Breast epithelium (tissue), 4 donors: ENCODE data around the gene ZCCHC14. TPM values are rescaled to one million over a fixed set of nuclear protein-coding genes. Genes with fewer than 3 reads are reported as not detected.

Experiments
- DNase-seq, 2 donors: peaks; one replicate each; pipeline ENCODE4 v3.0.0-alpha.2; 2019; ENCODE audit warnings: low spot score in 2 of 2
- H3K27ac ChIP-seq, 2 donors: fragments of 200-600 bp; sonication (generic) in 1 of 2; one replicate each; pipeline ENCODE4 v1.5.1; 2016 to 2019; ENCODE audit warnings: mild to moderate bottlenecking in 1 of 2
- H3K27me3 ChIP-seq, 2 donors: fragments of 200-600 bp; sonication (generic) in 1 of 2; one replicate each; pipeline versions ENCODE4 v1.5.1 to v1.6.0; 2017 to 2019; ENCODE audit warnings: control low read depth in 1 of 2, mild to moderate bottlenecking in 1 of 2
- H3K36me3 ChIP-seq: fragments of 200-600 bp; one replicate; pipeline ENCODE4 v1.5.1; 2019
- H3K4me1 ChIP-seq, 2 donors: fragments of 200-600 bp; sonication (generic); one replicate each; pipeline ENCODE4 v1.5.1; 2016 to 2019; ENCODE audit warnings: control low read depth in 1 of 2
- H3K4me3 ChIP-seq, 3 donors: fragments of 200-600 bp; sonication (generic); 1 replicate in 2 of 3; 2 replicates in 1 of 3; pipeline ENCODE4 v1.5.1; 2016 to 2019; ENCODE audit warnings: mild to moderate bottlenecking in 3 of 3, moderate library complexity in 2 of 3
- H3K9me3 ChIP-seq, 2 donors: fragments of 200-600 bp; sonication (generic) in 1 of 2; one replicate each; pipeline ENCODE4 v1.5.1; 2016 to 2019; ENCODE audit warnings: control low read depth in 1 of 2
- POLR2A ChIP-seq: fragments of 450-650 bp; IDR thresholded peaks from one replicate; pipeline ENCODE4 v1.6.1; 2016; ENCODE audit warnings: antibody characterized with exemption, mild to moderate bottlenecking, moderate library complexity
- POLR2AphosphoS5 ChIP-seq, 3 donors: sonication (generic); formaldehyde crosslinking; IDR thresholded peaks; one replicate each; pipeline ENCODE4 v1.6.1; 2017; ENCODE audit warnings: antibody characterized with exemption in 3 of 3
- intact Hi-C: fragments of 100-400 bp; cut with DNase I; formaldehyde crosslinking; loops from one replicate; pipeline ENCODE4 v1.15.1; 2023; ENCODE audit warnings: low total_unique reads
- total RNA-seq, 3 donors: library from RNA; depleted of rRNA; stranded (reverse); fragments of >200 nt; gene quantifications; one replicate each; pipeline ENCODE4 v1.1.0, GENCODE V29; 2016
- TF ChIP-seq, protein P1 (sequence below), 3 donors: fragments of 450-650 bp; IDR thresholded peaks; one replicate each; pipeline ENCODE4 v1.5.1; 2016 to 2017; ENCODE audit warnings: antibody characterized with exemption in 3 of 3, mild to moderate bottlenecking in 3 of 3, moderate library complexity in 3 of 3

ZCCHC14 gene
- total RNA-seq, 3 donors from 2014 or later: 15.2 to 21.0 (median 18.7) TPM

DNA sequence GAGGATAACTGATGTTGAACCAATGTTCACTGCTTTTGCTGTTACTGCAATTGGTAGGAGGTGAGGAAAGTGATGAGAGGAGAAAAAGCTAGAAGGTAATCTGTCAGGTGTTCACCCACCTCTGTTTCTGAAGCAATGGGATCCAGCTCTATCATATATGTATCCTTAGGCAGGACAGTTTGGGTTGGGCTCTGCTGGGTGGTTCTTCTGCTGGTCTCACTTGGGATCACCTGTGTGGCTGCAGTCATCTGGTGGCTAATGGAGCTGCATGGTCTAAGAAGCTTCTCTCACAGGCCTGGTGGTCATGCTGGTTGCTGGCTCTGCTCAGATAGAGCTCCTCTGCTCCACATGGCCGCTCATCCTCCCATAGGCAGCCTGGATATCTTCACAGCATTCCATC, 40.2 kb upstream of the ZCCHC14 start:
- H3K9me3 ChIP-seq: peaks cover 16 to 36% of the 10 kb centered on the region in 2 donors
- no peaks in the 10 kb centered on the region for H3K4me1 ChIP-seq
- no peaks in the 10 kb centered on the region for H3K27me3 ChIP-seq
- DNase-seq: no peak
- no peaks in the 10 kb centered on the region for H3K36me3 ChIP-seq
- intact Hi-C loops: no loop called here
- H3K27ac ChIP-seq: no peak overlapping the region
- H3K4me3 ChIP-seq: no peak overlapping the region
- TF ChIP-seq POLR2AphosphoS5 (IDR thresholded peaks at IDR 0.05): no peak
- TF ChIP-seq, protein P1, sequence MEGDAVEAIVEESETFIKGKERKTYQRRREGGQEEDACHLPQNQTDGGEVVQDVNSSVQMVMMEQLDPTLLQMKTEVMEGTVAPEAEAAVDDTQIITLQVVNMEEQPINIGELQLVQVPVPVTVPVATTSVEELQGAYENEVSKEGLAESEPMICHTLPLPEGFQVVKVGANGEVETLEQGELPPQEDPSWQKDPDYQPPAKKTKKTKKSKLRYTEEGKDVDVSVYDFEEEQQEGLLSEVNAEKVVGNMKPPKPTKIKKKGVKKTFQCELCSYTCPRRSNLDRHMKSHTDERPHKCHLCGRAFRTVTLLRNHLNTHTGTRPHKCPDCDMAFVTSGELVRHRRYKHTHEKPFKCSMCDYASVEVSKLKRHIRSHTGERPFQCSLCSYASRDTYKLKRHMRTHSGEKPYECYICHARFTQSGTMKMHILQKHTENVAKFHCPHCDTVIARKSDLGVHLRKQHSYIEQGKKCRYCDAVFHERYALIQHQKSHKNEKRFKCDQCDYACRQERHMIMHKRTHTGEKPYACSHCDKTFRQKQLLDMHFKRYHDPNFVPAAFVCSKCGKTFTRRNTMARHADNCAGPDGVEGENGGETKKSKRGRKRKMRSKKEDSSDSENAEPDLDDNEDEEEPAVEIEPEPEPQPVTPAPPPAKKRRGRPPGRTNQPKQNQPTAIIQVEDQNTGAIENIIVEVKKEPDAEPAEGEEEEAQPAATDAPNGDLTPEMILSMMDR (IDR thresholded peaks at IDR 0.05): no peak
- no peak for TF ChIP-seq POLR2A

DNA sequence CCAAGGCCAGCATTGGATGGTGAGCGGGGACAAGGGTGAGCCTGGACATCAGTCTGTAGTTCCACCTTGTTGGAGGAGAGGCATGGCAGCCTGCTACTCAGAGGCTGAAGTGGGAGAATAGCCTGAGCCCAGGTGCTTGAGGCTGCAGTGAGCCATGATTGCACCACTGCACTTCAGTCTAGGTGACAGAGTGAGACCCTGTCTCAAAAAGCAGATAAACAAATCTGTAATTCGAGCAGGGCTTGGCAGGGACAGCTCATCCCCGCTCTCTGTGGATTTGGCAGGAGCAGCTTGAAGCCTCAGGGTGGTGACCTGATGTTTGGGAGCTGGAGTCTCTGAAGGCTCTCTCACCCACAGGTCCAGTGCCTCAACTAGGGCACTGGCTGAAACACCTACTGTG, 38.6 kb upstream of the ZCCHC14 start:
- H3K4me3 ChIP-seq: no peak overlapping the region
- intact Hi-C loops: no loop called here
- no peak for DNase-seq

DNA sequence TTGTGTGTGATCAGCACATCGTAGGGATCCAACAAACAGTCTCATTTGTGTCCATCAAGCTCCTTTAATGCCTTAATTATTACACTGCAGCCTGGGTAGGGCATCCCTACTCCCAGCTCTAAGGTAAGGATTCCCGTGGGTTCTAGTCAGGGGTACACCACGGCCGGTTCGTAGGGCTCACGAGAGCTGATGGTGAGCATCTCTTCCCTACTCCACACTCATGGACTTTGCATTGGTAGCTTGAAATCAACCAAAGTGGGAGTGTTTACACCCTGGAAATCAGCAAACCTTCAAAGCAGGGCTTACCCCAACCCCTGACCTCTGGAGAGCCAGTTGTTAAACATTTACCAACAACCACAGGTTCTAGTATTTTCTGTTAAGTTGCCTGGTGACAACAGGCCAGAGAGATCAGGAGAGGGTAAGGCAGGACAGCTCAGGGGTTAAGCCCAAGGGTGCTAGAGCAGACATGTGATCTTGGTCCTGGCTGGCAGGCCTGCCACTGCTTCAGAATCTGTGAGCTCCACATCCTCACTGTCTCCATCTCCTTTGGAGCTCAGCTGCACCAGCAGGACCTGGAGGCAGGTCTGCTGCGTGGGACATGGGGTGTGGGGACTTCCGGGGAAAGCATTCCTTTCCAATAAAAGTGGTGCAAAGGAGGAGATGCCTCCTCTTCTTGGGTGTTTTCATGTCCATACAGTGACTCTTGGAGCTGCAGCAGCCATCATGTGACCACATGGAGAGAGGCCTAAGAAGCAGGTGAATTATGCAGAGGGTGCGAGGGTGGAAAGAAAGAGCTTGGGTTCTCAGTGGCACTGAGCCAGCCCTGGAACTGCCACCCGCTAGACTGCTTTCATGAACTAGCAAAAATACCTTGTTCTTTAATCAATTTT, 36.1 kb upstream of the ZCCHC14 start:
- Histone ChIP-seq H3K9me3 (peaks cover 16 to 36% of the 10 kb centered on the region in 2 donors), H3K27ac (no peak overlapping the region)
- intact Hi-C loops: no loop called here

More for the DNA sequence above, 38.6 kb upstream of the ZCCHC14 start:
- H3K27ac ChIP-seq: no peak overlapping the region
- H3K27me3 ChIP-seq: no peaks in the 10 kb centered on the region
- no peaks in the 10 kb centered on the region for H3K36me3 ChIP-seq
- TF ChIP-seq, protein P1 (IDR thresholded peaks at IDR 0.05): no peak
- TF ChIP-seq POLR2AphosphoS5 (IDR thresholded peaks at IDR 0.05): no peak
- H3K4me1 ChIP-seq: no peaks in the 10 kb centered on the region
- peaks cover 16 to 36% of the 10 kb centered on the region in 2 donors for H3K9me3 ChIP-seq

DNA sequence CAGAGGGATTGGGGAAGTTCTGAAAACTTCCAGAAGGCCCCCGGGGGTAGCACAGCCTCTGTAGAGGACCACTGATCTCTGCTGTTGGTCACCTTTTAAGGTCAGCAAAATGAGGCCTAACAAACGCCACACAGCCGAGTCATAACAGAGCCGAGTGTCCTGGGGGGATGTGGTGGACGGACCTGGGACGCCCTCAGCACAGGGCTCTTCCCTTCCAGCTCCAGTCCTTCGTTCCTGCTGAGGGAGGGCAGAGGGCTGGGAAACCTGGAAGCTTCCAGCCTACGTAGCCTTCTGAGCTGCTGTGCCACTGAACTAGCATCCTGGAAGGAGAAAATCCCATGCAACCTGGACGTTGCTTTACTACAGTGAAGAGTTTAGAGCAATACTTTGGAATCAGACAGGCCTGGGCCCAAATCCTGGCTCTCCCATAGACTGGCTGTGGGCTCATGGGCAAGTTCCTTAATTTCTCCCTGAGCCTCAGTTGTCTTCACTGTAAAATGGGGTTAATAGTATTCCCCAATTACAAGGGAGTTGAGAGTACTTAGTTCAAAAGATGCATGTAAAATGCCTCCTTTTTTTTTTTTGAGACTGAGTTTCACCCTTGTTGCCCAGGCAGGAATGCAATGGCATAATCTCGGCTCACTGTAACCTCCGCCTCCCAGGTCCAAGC, 34.4 kb upstream of the ZCCHC14 start:
- Histone ChIP-seq H3K4me1 (no peaks in the 10 kb centered on the region), H3K36me3 (no peaks in the 10 kb centered on the region), H3K9me3 (peaks cover 10 to 19% of the 10 kb centered on the region in 2 donors), H3K27ac (no peak overlapping the region), H3K27me3 (no peaks in the 10 kb centered on the region), H3K4me3 (no peak overlapping the region)
- intact Hi-C loops: no loop called here
- TF ChIP-seq, protein P1 (IDR thresholded peaks at IDR 0.05): no peak
- TF ChIP-seq POLR2AphosphoS5 (IDR thresholded peaks at IDR 0.05) (no peak), POLR2A (no peak)
- DNase-seq: no peak

More for the DNA sequence above, 36.1 kb upstream of the ZCCHC14 start:
- H3K4me3 ChIP-seq: no peak overlapping the region
- no peaks in the 10 kb centered on the region for H3K36me3 ChIP-seq
- H3K4me1 ChIP-seq: no peaks in the 10 kb centered on the region
- TF ChIP-seq POLR2A: no peak
- DNase-seq: no peak
- H3K27me3 ChIP-seq: no peaks in the 10 kb centered on the region

DNA sequence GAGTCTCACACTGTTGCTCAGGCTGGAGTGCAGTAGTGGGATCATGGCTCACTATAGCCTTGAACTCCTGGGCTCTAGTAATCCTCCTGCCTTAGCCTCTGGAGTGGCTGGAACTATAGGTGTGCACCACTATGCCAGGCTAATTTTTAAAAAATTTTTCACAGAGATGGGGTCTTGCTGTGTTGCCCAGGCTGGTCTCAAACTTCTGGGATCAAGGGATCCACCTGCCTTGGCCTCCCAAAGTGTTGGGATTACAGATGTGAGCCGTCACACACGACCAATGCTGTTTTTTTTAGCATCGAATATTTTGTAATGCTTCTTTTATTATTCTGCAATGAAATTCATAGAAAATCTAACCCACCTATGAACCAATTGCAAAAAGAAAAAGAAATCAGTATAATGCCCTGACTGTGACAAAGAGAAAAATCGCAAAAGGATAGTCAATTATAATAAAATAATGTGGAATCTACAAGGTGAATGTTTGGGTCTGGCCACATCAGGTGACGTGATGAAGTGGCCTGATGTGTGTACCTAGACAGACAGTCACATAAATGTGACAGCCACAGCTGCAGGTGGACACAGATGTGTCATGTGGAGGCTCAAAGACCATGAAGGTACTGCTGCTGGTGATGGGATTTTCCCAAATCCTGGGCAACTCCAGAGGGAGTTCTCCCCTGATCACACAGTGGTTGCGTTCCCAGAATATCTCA, 33.6 kb upstream of the ZCCHC14 start:
- no peak for DNase-seq
- no peaks in the 10 kb centered on the region for H3K4me1 ChIP-seq
- no peaks in the 10 kb centered on the region for H3K27me3 ChIP-seq
- no peak overlapping the region for H3K27ac ChIP-seq
- H3K4me3 ChIP-seq: no peak overlapping the region
- intact Hi-C loops: no loop called here
- peaks cover 10 to 19% of the 10 kb centered on the region in 2 donors for H3K9me3 ChIP-seq
- no peaks in the 10 kb centered on the region for H3K36me3 ChIP-seq
- no peak for TF ChIP-seq POLR2AphosphoS5 (IDR thresholded peaks at IDR 0.05)
- TF ChIP-seq POLR2A: no peak
- TF ChIP-seq, protein P1 (IDR thresholded peaks at IDR 0.05): no peak
